GM10248 (cell line): ENCODE results near the gene STK38.

Experiments used
- CTCF ChIA-PET: fragments of 300-600 bp; sonication (Branson Sonifier 250); formaldehyde crosslinking; extraction: SDS; loops from one replicate; lab custom pipeline; 2021; ENCODE audit warnings: antibody characterized with exemption; lab: Yijun Ruan, JAX
- POLR2A ChIA-PET: fragments of 350-650 bp; sonication (Branson Sonifier 250); formaldehyde crosslinking; extraction: SDS; loops from one replicate; lab custom pipeline; 2020; ENCODE audit warnings: antibody characterized with exemption; lab: Yijun Ruan, JAX
- DNase-seq: peaks from one replicate; pipeline ENCODE4 v3.0.0; 2012; ENCODE audit errors: extremely low spot score
- CTCF ChIP-seq: IDR thresholded peaks from 2 replicates; pipeline ENCODE4 v1.5.1; 2012; ENCODE audit warnings: mild to moderate bottlenecking, low read depth; ENCODE audit errors: extremely low read depth, missing control alignments, control extremely low read depth

STK38 gene

GRCh38 chr6:36517408-36517807 is 29.9 kb downstream of the STK38 start:
- no peak for DNase-seq
- CTCF ChIA-PET, result interaction anchor here (2.0 kb wide), 1 partner anchor 11 kb away, joined by 6 read pairs; no protein-coding TSS in a partner anchor
- no peak for TF ChIP-seq CTCF
- POLR2A ChIA-PET, result no interaction called here

- TF ChIP-seq CTCF, result no peak
- CTCF ChIA-PET, result interaction anchor here (1.4 to 2.0 kb wide), 3 partner anchors 11 to 422 kb away, joined by 4 to 6 read pairs (median 4); no protein-coding TSS in a partner anchor
Observed at GRCh38 chr6:36516988-36517387, 30.3 kb downstream of the STK38 start.

GRCh38 chr6:36516559-36516958 is 30.7 kb downstream of the STK38 start:
- CTCF ChIA-PET, result interaction anchor here (1.4 to 2.0 kb wide), 4 partner anchors 10 to 421 kb away, joined by 4 to 6 read pairs (median 4); no protein-coding TSS in a partner anchor

More at GRCh38 chr6:36516988-36517387, 30.3 kb downstream of the STK38 start:
- no peak for DNase-seq
- POLR2A ChIA-PET, result no interaction called here

GRCh38 chr6:36515844-36516243 is 31.4 kb downstream of the STK38 start:
- no peak for TF ChIP-seq CTCF
- CTCF ChIA-PET, result interaction anchor here (1.4 to 2.0 kb wide), 4 partner anchors 9 to 421 kb away, joined by 4 to 6 read pairs (median 4); no protein-coding TSS in a partner anchor
- no peak for DNase-seq
- POLR2A ChIA-PET, result no interaction called here

More at GRCh38 chr6:36516559-36516958, 30.7 kb downstream of the STK38 start:
- POLR2A ChIA-PET, result no interaction called here
- DNase-seq, result no peak
- no peak for TF ChIP-seq CTCF

GRCh38 chr6:36514554-36515456 is 32.5 kb downstream of the STK38 start:
- peak; percentile 28 for DNase-seq
- no peak for TF ChIP-seq CTCF
- ChIA-PET POLR2A (no interaction called here), CTCF (interaction anchor here (1.5 kb wide), 1 partner anchor 244 kb away, joined by 4 read pairs; no protein-coding TSS in a partner anchor)

- ChIA-PET CTCF (interaction anchor here (1.2 to 1.8 kb wide), 2 partner anchors 10 to 29 kb away, joined by 4 to 5 read pairs; no protein-coding TSS in a partner anchor), POLR2A (no interaction called here)
- no peak for DNase-seq
- no peak for TF ChIP-seq CTCF
Observed at GRCh38 chr6:36510365-36510764, 36.9 kb downstream of the STK38 start.
